Measurements from ENCODE around the gene OR51I2.

Gene OR51I2

GRCh38 chr11:5500393-5500801 is 51.3 kb downstream of the OR51I2 start:
- TF ChIP-seq CTCF (IDR thresholded peaks at IDR 0.05; ENCODE audit: insufficient read depth, low read length, poor library complexity, severe bottlenecking) (no peak), EZH2phosphoT487 (conservative IDR thresholded peaks at IDR 0.05; ENCODE audit: low read length) (no peak)
- Histone ChIP-seq H3K4me2 (ENCODE audit: low read depth, low read length, poor library complexity, severe bottlenecking) (no peak overlapping the region), H3K9me2 (replicated peaks; ENCODE audit: insufficient read depth, low read length) (no peaks in the 10 kb centered on the region), H3K79me2 (ENCODE audit: insufficient read depth, low read length) (no peaks in the 10 kb centered on the region), H3K27me3 (ENCODE audit: low read length) (no peaks in the 10 kb centered on the region), H2AFZ (ENCODE audit: low read depth, low read length, severe bottlenecking) (no peak overlapping the region), H3K27ac (ENCODE audit: low read depth, low read length) (no peak overlapping the region), H4K20me1 (ENCODE audit: low read depth, low read length) (no peaks in the 10 kb centered on the region), H3K36me3 (ENCODE audit: low read length) (no peaks in the 10 kb centered on the region), H3K4me3 (ENCODE audit: insufficient read depth, low read length, poor library complexity, severe bottlenecking) (no peak overlapping the region), H3K9me3 (ENCODE audit: insufficient read depth, low read length) (no peaks in the 10 kb centered on the region), H3K9ac (ENCODE audit: low read length) (no peak overlapping the region), H3F3A (ENCODE audit: insufficient read depth) (no peaks in the 10 kb centered on the region)

GRCh38 chr11:5504403-5504921 is 55.3 kb downstream of the OR51I2 start:
- no peaks in the 10 kb centered on the region for H3K79me2 ChIP-seq (ENCODE audit: insufficient read depth, low read length)
- no peak for TF ChIP-seq CTCF (IDR thresholded peaks at IDR 0.05; ENCODE audit: insufficient read depth, low read length, poor library complexity, severe bottlenecking)
- TF ChIP-seq EZH2phosphoT487 (conservative IDR thresholded peaks at IDR 0.05; ENCODE audit: low read length), result no peak
- H3K9me3 ChIP-seq (ENCODE audit: insufficient read depth, low read length), result no peaks in the 10 kb centered on the region
- H3K4me2 ChIP-seq (ENCODE audit: low read depth, low read length, poor library complexity, severe bottlenecking), result no peak overlapping the region
- H4K20me1 ChIP-seq (ENCODE audit: low read depth, low read length), result no peaks in the 10 kb centered on the region
- no peak overlapping the region for H2AFZ ChIP-seq (ENCODE audit: low read depth, low read length, severe bottlenecking)
- H3K27me3 ChIP-seq (ENCODE audit: low read length), result no peaks in the 10 kb centered on the region
- no peaks in the 10 kb centered on the region for H3F3A ChIP-seq (ENCODE audit: insufficient read depth)
- H3K36me3 ChIP-seq (ENCODE audit: low read length), result no peaks in the 10 kb centered on the region
- no peak overlapping the region for H3K9ac ChIP-seq (ENCODE audit: low read length)
- H3K27ac ChIP-seq (ENCODE audit: low read depth, low read length), result no peak overlapping the region
- H3K9me2 ChIP-seq (replicated peaks; ENCODE audit: insufficient read depth, low read length), result no peaks in the 10 kb centered on the region
- H3K4me3 ChIP-seq (ENCODE audit: insufficient read depth, low read length, poor library complexity, severe bottlenecking), result no peak overlapping the region

- TF ChIP-seq CTCF (IDR thresholded peaks at IDR 0.05; ENCODE audit: insufficient read depth, low read length, poor library complexity, severe bottlenecking) (no peak), EZH2phosphoT487 (conservative IDR thresholded peaks at IDR 0.05; ENCODE audit: low read length) (no peak)
- Histone ChIP-seq H3K9ac (ENCODE audit: low read length) (no peak overlapping the region), H3K9me2 (replicated peaks; ENCODE audit: insufficient read depth, low read length) (no peaks in the 10 kb centered on the region), H3K4me2 (ENCODE audit: low read depth, low read length, poor library complexity, severe bottlenecking) (no peak overlapping the region), H3K36me3 (ENCODE audit: low read length) (no peaks in the 10 kb centered on the region), H3K9me3 (ENCODE audit: insufficient read depth, low read length) (no peaks in the 10 kb centered on the region), H3K27ac (ENCODE audit: low read depth, low read length) (no peak overlapping the region), H4K20me1 (ENCODE audit: low read depth, low read length) (no peaks in the 10 kb centered on the region), H3F3A (ENCODE audit: insufficient read depth) (no peaks in the 10 kb centered on the region), H3K79me2 (ENCODE audit: insufficient read depth, low read length) (no peaks in the 10 kb centered on the region), H2AFZ (ENCODE audit: low read depth, low read length, severe bottlenecking) (no peak overlapping the region), H3K27me3 (ENCODE audit: low read length) (no peaks in the 10 kb centered on the region), H3K4me3 (ENCODE audit: insufficient read depth, low read length, poor library complexity, severe bottlenecking) (no peak overlapping the region)
These were observed 56.4 kb downstream of the OR51I2 start for GRCh38 chr11:5505363-5506048.
